Breast epithelium (tissue), 4 donors: ENCODE data around the gene INAVA. TPM values are rescaled to one million over a fixed set of nuclear protein-coding genes. Genes with fewer than 3 reads are reported as not detected.

Experiments
- DNase-seq, 2 donors: peaks; one replicate each; pipeline ENCODE4 v3.0.0-alpha.2; 2019; ENCODE audit warnings: low spot score in 2 of 2
- H3K27ac ChIP-seq, 2 donors: fragments of 200-600 bp; sonication (generic) in 1 of 2; one replicate each; pipeline ENCODE4 v1.5.1; 2016 to 2019; ENCODE audit warnings: mild to moderate bottlenecking in 1 of 2
- H3K27me3 ChIP-seq, 2 donors: fragments of 200-600 bp; sonication (generic) in 1 of 2; one replicate each; pipeline versions ENCODE4 v1.5.1 to v1.6.0; 2017 to 2019; ENCODE audit warnings: control low read depth in 1 of 2, mild to moderate bottlenecking in 1 of 2
- H3K36me3 ChIP-seq: fragments of 200-600 bp; one replicate; pipeline ENCODE4 v1.5.1; 2019
- H3K4me1 ChIP-seq, 2 donors: fragments of 200-600 bp; sonication (generic); one replicate each; pipeline ENCODE4 v1.5.1; 2016 to 2019; ENCODE audit warnings: control low read depth in 1 of 2
- H3K4me3 ChIP-seq, 3 donors: fragments of 200-600 bp; sonication (generic); 1 replicate in 2 of 3; 2 replicates in 1 of 3; pipeline ENCODE4 v1.5.1; 2016 to 2019; ENCODE audit warnings: mild to moderate bottlenecking in 3 of 3, moderate library complexity in 2 of 3
- H3K9me3 ChIP-seq, 2 donors: fragments of 200-600 bp; sonication (generic) in 1 of 2; one replicate each; pipeline ENCODE4 v1.5.1; 2016 to 2019; ENCODE audit warnings: control low read depth in 1 of 2
- CTCF ChIP-seq, 3 donors: fragments of 450-650 bp; IDR thresholded peaks; one replicate each; pipeline ENCODE4 v1.5.1; 2016 to 2017; ENCODE audit warnings: antibody characterized with exemption in 3 of 3, mild to moderate bottlenecking in 3 of 3, moderate library complexity in 3 of 3
- POLR2A ChIP-seq: fragments of 450-650 bp; IDR thresholded peaks from one replicate; pipeline ENCODE4 v1.6.1; 2016; ENCODE audit warnings: antibody characterized with exemption, mild to moderate bottlenecking, moderate library complexity
- POLR2AphosphoS5 ChIP-seq, 3 donors: sonication (generic); formaldehyde crosslinking; IDR thresholded peaks; one replicate each; pipeline ENCODE4 v1.6.1; 2017; ENCODE audit warnings: antibody characterized with exemption in 3 of 3
- intact Hi-C: fragments of 100-400 bp; cut with DNase I; formaldehyde crosslinking; loops from one replicate; pipeline ENCODE4 v1.15.1; 2023; ENCODE audit warnings: low total_unique reads
- total RNA-seq, 3 donors: library from RNA; depleted of rRNA; stranded (reverse); fragments of >200 nt; gene quantifications; one replicate each; pipeline ENCODE4 v1.1.0, GENCODE V29; 2016

Gene INAVA
- total RNA-seq, 3 donors from 2014 or later, result 1.0 to 7.5 TPM; not detected in 1

GRCh38 chr1:200866521-200866920, 28.2 kb upstream of the INAVA start:
- intact Hi-C loops, result no loop called here
- DNase-seq, result no peak

GRCh38 chr1:200867018-200867811, 27.5 kb upstream of the INAVA start:
- H3K36me3 ChIP-seq, result no peaks in the 10 kb centered on the region
- intact Hi-C loops, result no loop called here
- no peaks in the 10 kb centered on the region for H3K4me1 ChIP-seq
- no peak overlapping the region for H3K4me3 ChIP-seq
- H3K27me3 ChIP-seq, result peaks cover 0 to 23% of the 10 kb centered on the region in 2 donors
- DNase-seq, result no peak
- H3K27ac ChIP-seq, result no peak overlapping the region
- TF ChIP-seq POLR2A, result no peak
- no peak for TF ChIP-seq CTCF (IDR thresholded peaks at IDR 0.05)
- no peak for TF ChIP-seq POLR2AphosphoS5 (IDR thresholded peaks at IDR 0.05)
- H3K9me3 ChIP-seq, result no peaks in the 10 kb centered on the region

More at GRCh38 chr1:200866521-200866920, 28.2 kb upstream of the INAVA start:
- Histone ChIP-seq H3K4me3 (no peak overlapping the region), H3K27me3 (peaks cover 0 to 16% of the 10 kb centered on the region in 2 donors), H3K9me3 (no peaks in the 10 kb centered on the region), H3K4me1 (no peaks in the 10 kb centered on the region), H3K27ac (no peak overlapping the region), H3K36me3 (no peaks in the 10 kb centered on the region)
- TF ChIP-seq CTCF (IDR thresholded peaks at IDR 0.05), result no peak
- TF ChIP-seq POLR2AphosphoS5 (IDR thresholded peaks at IDR 0.05), result no peak
- no peak for TF ChIP-seq POLR2A

- H3K27me3 ChIP-seq, result peaks cover 11 to 41% of the 10 kb centered on the region in 2 donors
- no peak for TF ChIP-seq POLR2A
- TF ChIP-seq CTCF (IDR thresholded peaks at IDR 0.05), result no peak
- no peak for TF ChIP-seq POLR2AphosphoS5 (IDR thresholded peaks at IDR 0.05)
- DNase-seq, result no peak
- intact Hi-C loops, result no loop called here
- no peaks in the 10 kb centered on the region for H3K9me3 ChIP-seq
- H3K4me3 ChIP-seq, result no peak overlapping the region
- H3K27ac ChIP-seq, result no peak overlapping the region
- H3K4me1 ChIP-seq, result peaks cover 0 to 7% of the 10 kb centered on the region in 2 donors
- H3K36me3 ChIP-seq, result no peaks in the 10 kb centered on the region
These were observed 25.3 kb upstream of the INAVA start for GRCh38 chr1:200869376-200869752.

GRCh38 chr1:200869753-200870391, 24.8 kb upstream of the INAVA start:
- Histone ChIP-seq H3K9me3 (no peaks in the 10 kb centered on the region), H3K27me3 (peaks cover 11 to 41% of the 10 kb centered on the region in 2 donors), H3K36me3 (no peaks in the 10 kb centered on the region), H3K27ac (no peak overlapping the region), H3K4me3 (no peak overlapping the region), H3K4me1 (peaks cover 0 to 7% of the 10 kb centered on the region in 2 donors)
- TF ChIP-seq POLR2A (no peak), CTCF (IDR thresholded peaks at IDR 0.05) (no peak), POLR2AphosphoS5 (IDR thresholded peaks at IDR 0.05) (no peak)
- DNase-seq, result no peak
- intact Hi-C loops, result no loop called here
